Mammary epithelial cell (primary cell): ENCODE data around the gene KRT35.

Source experiments
- CTCF ChIP-seq, 2 donors: IDR thresholded peaks in 1 of 2; conservative IDR thresholded peaks in 1 of 2; 2 replicates each; pipeline ENCODE4 v1.5.1; 2011 to 2012; ENCODE audit warnings: inconsistent platforms in 2 of 2, low read length in 2 of 2, mild to moderate bottlenecking in 2 of 2, control low read depth in 1 of 2, low read depth in 1 of 2; ENCODE audit not compliant: insufficient read depth in 1 of 2; ENCODE audit errors: extremely low read depth in 1 of 2
- EZH2 ChIP-seq: IDR thresholded peaks from 2 replicates; pipeline ENCODE4 v1.6.1; 2012; ENCODE audit warnings: low read length, inconsistent platforms, borderline replicate concordance

- TF ChIP-seq CTCF (conservative IDR thresholded peaks at IDR 0.05 in 1 of 2, IDR thresholded peaks at IDR 0.05 in 1 of 2; ENCODE audit: extremely low read depth in 1 of 2, insufficient read depth in 1 of 2, low read depth in 1 of 2, low read length in 2 of 2) = no peak
- no peak for TF ChIP-seq EZH2
Measured at GRCh38 chr17:41523787-41524186, 42.8 kb upstream of the KRT35 start.
